ENCODE results near the gene ACSS1.

Gene ACSS1

DNA sequence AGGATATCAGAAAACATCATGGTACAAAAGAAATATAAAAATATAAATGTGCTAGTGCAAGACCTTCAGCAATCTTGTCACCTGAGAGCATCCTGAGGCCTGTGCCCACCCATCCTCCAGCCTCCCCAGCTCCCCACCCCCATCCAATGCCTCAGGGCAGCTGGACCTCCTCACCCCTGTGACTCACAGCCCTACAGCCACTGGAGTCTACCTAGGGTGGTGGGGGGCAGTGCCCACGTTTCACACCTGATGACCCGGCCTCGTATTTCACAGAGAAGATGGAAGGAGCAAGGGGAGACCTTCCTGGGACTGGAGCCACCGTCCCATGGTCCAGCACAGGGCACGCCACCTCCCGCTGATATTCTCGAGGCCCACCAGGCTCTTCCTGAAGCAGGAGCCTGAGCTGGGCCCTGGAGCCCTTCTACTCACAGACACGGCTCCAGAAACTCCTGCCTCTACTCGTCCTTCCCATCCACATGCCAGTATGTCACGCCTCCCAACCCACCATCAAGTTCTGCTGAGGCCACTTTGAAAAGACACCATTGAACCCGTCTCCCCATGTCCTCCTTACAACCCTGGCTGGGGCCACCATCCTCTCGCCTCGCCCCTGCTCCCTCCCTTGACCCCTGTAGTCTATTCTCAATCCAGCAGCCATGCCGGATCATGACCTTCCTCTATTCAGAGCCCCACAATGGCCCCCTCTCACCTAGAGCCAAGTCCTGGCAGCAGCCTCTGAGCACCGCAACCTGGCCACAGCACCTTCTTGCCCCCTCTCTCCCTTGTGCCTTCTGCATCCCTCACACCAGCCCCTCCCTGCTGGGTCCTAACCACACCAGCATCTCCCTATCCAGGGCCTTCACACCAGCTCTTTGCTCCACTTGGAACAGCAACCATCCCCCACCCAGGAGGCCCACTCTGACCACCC is 78.6 kb downstream of the ACSS1 start:
- no peak for DNase-seq (ENCODE audit: low read depth in 2 of 2, low spot score in 1 of 2)

GRCh38 chr20:24978513-24978912 is 79.4 kb downstream of the ACSS1 start:
- DNase-seq (ENCODE audit: low read depth in 2 of 2, low spot score in 1 of 2): no peak

DNA sequence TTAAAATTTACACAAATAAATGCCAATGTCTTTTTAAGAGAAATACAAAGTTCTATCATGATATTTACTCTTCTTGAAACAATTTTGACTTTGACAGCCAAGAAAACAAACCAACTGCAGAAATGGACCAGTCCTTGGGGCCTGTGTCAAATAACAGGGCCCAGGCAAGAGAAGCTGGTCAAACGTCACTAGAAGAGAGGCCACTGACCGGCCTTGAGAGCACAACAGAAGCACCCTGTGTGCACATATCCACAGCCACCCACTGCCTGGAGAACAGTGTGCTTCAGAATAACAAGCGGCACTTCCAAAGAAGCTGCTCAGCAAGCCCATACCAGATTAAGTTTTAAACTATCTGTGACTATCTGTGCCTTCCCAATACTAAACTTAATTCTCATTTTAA is 80.1 kb downstream of the ACSS1 start:
- DNase-seq (ENCODE audit: low read depth in 2 of 2, low spot score in 1 of 2): no peak

GRCh38 chr20:24977336-24977735 is 80.6 kb downstream of the ACSS1 start:
- DNase-seq (ENCODE audit: low read depth in 2 of 2, low spot score in 1 of 2): no peak

GRCh38 chr20:24972341-24972740 is 85.6 kb downstream of the ACSS1 start:
- DNase-seq (ENCODE audit: low read depth in 2 of 2, low spot score in 1 of 2): no peak

DNA sequence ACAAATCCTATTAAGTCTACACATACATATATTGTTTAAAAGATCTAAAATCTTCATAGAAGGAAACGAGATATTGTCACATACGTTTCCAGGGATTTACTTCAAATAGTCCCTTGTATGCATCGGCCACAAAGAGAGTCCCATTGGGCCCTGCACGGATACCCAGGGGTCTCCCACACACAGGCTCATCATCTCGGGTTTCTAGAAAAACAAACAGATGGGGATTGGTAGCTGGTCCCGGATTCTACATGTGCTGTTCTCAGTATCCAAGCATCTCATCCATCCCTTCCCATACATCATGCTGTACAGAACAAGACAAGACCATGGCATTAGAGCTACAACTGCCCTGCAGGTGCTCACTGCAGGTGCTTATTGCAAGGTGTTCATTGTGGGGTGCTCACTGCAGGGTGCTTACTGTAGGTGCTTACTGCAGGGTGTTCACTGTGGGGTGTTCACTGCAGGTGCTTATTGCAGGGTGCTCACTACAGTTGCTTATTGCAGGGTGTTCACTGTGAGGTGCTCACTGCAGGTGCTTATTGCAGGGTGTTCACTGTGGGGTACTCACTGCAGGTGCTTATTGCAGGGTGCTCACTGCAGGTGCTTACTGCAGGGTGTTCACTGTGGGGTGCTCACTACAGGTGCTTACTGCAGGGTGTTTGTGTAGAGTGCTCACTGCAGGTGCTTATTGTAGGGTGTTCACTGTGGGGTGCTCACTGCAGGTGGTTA is 86.4 kb downstream of the ACSS1 start:
- no peak for DNase-seq (ENCODE audit: low read depth in 2 of 2, low spot score in 1 of 2)

- no peak for DNase-seq (ENCODE audit: low read depth in 2 of 2, low spot score in 1 of 2)
These were observed 87.2 kb downstream of the ACSS1 start for GRCh38 chr20:24970754-24971153.

GRCh38 chr20:24970030-24970553 is 87.8 kb downstream of the ACSS1 start:
- DNase-seq (ENCODE audit: low read depth in 2 of 2, low spot score in 1 of 2): no peak

GRCh38 chr20:24969186-24970029 is 88.5 kb downstream of the ACSS1 start:
- no peak for DNase-seq (ENCODE audit: low read depth in 2 of 2, low spot score in 1 of 2)

DNA sequence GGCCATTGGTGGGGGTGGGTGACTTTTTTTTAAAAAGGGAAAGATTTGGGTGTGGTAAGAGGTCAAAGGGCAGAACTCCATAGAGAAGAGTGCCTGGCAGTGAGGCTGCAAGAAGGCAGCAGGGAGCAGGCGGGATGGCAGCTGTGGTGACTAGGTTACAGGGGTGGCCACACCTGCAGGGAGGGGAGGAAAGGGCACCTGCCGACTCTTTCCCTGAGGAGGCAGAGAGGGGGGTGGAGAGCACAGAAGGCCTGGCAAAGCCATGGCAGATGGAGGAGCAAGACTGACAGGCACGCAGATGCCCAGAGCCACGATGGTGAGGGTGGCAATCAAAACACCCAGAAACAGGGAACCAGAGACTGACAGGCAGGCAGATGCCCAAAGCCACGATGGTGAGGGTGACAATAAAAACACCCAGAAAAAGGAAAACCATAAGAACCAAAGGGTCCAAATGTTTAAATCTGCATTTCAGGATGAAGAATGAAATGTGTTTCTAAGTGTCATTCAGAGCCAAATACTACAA is 89.6 kb downstream of the ACSS1 start:
- no peak for DNase-seq (ENCODE audit: low read depth in 2 of 2, low spot score in 1 of 2)

- no peak for DNase-seq (ENCODE audit: low read depth in 2 of 2, low spot score in 1 of 2)
These were observed 91.5 kb downstream of the ACSS1 start for GRCh38 chr20:24966317-24967012.

- no peak for DNase-seq (ENCODE audit: low read depth in 2 of 2, low spot score in 1 of 2)
These were observed 92.6 kb downstream of the ACSS1 start for GRCh38 chr20:24965065-24965919.

GRCh38 chr20:24964506-24964840 is 93.5 kb downstream of the ACSS1 start:
- DNase-seq (ENCODE audit: low read depth in 2 of 2, low spot score in 1 of 2): no peak

GRCh38 chr20:24963672-24964505 is 94.0 kb downstream of the ACSS1 start:
- no peak for DNase-seq (ENCODE audit: low read depth in 2 of 2, low spot score in 1 of 2)

DNA sequence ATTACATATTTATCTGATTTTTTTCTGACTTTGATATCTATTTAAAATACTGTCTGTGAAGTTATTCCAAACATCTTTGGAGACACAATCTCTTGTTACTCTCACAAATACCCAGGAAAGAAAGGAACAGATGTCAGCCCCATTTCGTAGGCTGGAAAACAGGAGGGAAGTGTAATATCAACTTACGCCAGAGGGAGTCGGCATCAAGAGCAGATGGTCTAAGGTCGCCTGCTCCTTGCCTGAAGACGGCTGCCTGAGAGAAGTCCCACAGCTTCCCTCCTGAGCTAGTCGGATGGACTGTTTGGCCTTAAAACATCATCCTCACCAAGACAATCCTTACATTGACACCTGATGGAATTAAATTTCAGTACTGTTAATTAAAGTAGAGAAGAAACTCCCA is 95.4 kb downstream of the ACSS1 start:
- DNase-seq (ENCODE audit: low read depth in 2 of 2, low spot score in 1 of 2): no peak

DNA sequence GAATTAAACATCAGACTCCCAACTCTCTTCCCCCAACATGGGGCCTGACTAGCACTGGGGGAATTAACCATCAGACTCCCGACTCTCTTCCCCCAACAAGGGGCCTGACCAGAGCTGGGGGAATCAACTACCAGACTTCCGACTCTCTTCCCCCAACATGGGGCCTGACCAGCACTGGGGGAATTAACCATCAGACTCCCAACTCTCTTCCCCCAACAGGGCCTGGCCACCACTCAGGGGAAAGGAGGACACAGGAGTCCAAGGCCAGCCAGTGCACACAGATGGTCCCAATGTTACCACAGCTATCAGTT is 95.8 kb downstream of the ACSS1 start:
- no peak for DNase-seq (ENCODE audit: low read depth in 2 of 2, low spot score in 1 of 2)

GRCh38 chr20:24961384-24962181 is 96.4 kb downstream of the ACSS1 start:
- DNase-seq (ENCODE audit: low read depth in 2 of 2, low spot score in 1 of 2): no peak

DNA sequence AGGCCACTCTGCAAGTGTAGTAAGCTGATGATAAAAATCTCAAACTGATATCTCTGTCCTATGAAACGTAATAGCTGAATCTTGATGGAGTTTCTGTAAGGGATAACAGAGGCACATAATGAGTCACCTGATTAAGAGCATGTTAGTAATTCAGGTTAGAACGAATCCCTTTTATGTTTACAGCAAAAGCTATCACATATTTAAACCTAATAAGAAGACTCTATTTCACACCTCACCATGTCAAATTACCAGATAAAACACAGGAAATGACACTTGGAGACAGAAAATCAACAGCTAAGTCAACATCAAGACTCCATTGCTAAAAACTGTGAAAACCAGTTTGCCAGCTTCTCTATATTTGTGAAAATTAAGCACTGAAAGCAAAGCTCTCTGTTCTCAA is 97.1 kb downstream of the ACSS1 start:
- no peak for DNase-seq (ENCODE audit: low read depth in 2 of 2, low spot score in 1 of 2)
